Measurements from ENCODE around the gene PCDHA9.
"Not testable (repeated sequence)": the region's sequence is repeated elsewhere in the genome, so short reads cannot be mapped to it uniquely, and the experiment has no call there.

PCDHA9 gene, protein sequence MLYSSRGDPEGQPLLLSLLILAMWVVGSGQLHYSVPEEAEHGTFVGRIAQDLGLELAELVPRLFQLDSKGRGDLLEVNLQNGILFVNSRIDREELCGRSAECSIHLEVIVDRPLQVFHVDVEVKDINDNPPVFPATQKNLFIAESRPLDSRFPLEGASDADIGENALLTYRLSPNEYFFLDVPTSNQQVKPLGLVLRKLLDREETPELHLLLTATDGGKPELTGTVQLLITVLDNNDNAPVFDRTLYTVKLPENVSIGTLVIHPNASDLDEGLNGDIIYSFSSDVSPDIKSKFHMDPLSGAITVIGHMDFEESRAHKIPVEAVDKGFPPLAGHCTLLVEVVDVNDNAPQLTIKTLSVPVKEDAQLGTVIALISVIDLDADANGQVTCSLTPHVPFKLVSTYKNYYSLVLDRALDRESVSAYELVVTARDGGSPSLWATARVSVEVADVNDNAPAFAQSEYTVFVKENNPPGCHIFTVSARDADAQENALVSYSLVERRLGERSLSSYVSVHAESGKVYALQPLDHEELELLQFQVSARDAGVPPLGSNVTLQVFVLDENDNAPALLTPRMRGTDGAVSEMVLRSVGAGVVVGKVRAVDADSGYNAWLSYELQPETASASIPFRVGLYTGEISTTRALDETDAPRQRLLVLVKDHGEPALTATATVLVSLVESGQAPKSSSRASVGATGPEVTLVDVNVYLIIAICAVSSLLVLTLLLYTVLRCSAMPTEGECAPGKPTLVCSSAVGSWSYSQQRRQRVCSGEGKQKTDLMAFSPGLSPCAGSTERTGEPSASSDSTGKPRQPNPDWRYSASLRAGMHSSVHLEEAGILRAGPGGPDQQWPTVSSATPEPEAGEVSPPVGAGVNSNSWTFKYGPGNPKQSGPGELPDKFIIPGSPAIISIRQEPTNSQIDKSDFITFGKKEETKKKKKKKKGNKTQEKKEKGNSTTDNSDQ

DNA sequence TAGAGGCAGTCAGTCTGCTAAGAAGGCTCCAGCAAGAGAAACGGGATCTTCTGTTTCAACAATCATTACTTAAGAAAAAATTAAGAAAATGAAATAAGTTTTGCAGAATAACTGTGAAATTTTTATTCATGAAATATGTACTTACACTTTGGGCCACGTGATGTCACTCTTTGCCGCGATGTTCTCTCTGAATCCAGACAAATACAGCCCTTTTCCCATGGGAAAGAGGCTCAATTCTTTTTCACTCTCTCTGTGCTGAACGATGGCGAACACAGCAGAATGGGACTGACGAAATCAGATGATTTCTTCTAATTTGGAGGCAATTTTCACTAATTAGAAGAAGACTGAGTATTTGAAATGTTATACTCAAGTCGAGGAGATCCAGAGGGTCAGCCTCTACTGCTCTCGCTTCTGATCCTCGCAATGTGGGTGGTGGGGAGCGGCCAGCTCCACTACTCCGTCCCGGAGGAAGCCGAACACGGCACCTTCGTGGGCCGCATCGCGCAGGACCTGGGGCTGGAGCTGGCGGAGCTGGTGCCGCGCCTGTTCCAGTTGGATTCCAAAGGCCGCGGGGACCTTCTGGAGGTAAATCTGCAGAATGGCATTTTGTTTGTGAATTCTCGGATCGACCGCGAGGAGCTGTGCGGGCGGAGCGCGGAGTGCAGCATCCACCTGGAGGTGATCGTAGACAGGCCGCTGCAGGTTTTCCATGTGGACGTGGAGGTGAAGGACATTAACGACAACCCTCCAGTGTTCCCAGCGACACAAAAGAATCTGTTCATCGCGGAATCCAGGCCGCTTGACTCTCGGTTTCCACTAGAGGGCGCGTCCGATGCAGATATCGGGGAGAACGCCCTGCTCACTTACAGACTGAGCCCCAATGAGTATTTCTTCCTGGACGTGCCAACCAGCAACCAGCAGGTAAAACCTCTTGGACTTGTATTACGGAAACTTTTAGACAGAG is at the start of gene PCDHA9:
TSS of gene PCDHA9 (plus strand) at position 244 of the 964 bp plus-strand sequence. CDS start at position 358, 114 bp downstream.
- DNase-seq, result not testable (repeated sequence)

DNA sequence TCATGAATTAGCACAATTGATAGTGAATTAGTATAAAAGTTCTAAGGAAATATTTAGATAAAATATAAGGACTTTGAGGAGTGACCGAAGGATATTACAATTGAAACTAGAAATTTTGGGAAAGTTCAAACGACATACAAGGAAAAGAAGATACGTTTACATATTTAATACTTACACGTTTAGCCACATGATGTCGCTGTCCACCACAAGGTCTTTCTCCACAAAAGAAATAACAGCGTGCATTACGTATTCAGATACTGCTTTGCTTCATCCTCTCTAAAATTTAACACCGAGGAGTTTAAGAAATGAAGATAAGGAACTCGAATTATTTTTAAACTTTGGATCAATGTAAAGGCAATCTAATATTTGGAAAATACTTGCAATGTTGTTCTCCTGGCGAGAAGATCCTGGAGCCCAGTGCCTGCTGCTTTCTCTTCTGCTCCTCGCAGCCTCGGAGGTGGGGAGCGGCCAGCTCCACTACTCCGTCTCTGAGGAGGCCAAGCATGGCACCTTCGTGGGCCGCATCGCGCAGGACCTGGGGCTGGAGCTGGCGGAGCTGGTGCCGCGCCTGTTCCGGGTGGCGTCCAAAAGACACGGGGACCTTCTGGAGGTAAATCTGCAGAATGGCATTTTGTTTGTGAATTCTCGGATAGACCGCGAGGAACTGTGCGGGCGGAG is 47.2 kb upstream of the PCDHA9 start, which contains the start of gene PCDHA3:
TSS of gene PCDHA3 (plus strand) at position 242 of the 678 bp plus-strand sequence.
- DNase-seq, result no peak

DNA sequence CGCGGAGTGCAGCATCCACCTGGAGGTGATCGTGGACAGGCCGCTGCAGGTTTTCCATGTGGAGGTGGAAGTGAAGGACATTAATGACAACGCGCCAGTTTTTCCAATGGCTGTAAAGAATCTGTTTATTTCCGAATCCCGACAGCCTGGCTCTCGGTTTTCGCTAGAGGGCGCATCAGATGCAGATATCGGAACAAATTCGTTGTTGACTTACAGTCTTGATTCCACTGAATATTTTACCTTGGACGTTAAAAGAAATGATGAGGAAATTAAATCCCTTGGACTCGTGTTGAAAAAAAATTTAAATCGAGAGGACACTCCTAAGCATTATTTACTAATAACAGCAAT is 46.7 kb upstream of the PCDHA9 start:
- no peak for DNase-seq

DNA sequence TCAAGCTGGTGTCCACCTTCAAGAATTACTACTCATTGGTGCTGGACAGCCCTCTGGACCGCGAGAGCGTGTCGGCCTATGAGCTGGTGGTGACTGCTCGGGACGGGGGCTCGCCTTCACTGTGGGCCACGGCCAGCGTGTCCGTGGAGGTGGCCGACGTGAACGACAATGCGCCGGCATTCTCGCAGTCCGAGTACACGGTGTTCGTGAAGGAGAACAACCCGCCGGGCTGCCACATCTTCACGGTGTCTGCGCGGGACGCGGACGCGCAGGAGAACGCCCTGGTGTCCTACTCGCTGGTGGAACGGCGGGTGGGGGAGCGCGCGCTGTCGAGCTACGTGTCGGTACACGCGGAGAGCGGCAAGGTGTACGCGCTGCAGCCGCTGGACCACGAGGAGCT is 45.8 kb upstream of the PCDHA9 start:
- not testable (repeated sequence) for DNase-seq

DNA sequence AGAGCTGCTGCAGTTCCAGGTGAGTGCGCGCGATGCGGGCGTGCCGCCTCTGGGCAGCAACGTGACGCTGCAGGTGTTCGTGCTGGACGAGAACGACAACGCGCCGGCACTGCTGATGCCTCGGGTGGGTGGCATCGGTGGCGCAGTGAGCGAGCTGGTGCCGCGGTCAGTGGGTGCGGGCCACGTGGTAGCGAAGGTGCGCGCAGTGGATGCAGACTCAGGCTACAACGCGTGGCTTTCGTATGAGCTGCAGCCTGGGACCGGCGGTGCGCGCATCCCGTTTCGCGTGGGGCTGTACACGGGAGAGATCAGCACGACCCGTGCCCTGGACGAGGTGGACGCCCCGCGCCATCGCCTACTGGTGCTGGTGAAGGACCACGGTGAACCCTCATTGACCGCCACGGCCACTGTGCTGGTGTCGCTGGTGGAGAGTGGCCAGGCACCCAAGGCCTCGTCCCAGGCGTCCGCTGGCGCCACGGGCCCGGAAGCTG is 45.4 kb upstream of the PCDHA9 start:
- DNase-seq, result no peak

DNA sequence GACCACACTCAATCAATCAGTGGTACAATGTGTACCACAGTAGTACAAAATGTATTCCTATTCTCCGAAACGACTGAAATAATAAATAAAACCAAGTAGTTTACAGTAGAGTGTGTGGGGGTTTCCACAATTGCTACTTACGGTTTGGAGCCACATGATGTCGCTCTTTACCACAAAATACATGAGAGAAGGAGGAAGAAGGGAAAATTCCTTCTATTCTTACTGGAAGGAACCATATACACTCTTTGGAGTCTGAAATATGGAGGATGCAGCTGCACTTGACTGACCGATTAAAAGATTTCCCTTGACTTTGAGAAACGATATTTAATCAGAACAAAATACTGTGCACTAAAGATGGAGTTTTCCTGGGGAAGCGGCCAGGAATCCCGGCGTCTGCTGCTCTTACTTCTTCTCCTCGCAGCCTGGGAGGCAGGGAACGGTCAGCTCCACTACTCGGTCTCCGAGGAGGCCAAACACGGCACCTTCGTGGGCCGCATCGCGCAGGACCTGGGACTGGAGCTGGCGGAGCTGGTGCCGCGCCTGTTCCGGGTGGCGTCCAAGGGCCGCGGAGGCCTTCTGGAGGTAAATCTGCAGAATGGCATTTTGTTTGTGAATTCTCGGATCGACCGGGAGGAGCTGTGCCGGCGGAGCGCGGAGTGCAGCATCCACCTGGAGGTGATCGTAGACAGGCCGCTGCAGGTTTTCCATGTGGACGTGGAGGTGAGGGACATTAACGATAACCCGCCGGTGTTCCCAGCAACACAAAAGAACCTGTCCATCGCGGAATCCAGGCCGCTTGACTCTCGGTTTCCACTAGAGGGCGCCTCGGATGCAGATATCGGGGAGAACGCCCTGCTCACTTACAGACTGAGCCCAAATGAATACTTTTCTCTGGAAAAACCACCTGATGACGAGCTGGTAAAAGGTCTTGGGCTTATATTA is 41.1 kb upstream of the PCDHA9 start, which contains the start of gene PCDHA4:
TSS of gene PCDHA4 (plus strand) at position 235 of the 942 bp plus-strand sequence.
- no peak for DNase-seq

DNA sequence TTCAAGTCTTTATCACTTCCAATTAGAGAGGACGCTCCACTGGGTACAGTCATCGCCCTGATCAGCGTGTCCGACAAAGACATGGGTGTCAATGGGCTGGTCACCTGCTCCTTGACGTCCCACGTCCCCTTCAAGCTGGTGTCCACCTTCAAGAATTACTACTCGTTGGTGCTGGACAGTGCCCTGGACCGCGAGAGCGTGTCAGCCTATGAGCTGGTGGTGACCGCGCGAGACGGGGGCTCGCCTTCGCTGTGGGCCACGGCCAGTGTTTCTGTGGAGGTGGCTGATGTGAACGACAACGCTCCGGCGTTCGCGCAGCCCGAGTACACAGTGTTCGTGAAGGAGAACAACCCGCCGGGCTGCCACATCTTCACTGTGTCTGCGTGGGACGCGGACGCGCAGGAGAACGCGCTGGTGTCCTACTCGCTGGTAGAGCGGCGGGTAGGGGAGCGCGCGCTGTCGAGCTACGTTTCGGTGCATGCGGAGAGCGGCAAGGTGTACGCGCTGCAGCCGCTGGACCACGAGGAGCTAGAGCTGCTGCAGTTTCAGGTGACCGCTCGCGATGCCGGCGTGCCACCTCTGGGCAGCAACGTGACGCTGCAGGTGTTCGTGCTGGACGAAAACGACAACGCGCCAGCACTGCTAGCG is 39.8 kb upstream of the PCDHA9 start:
- not testable (repeated sequence) for DNase-seq

DNA sequence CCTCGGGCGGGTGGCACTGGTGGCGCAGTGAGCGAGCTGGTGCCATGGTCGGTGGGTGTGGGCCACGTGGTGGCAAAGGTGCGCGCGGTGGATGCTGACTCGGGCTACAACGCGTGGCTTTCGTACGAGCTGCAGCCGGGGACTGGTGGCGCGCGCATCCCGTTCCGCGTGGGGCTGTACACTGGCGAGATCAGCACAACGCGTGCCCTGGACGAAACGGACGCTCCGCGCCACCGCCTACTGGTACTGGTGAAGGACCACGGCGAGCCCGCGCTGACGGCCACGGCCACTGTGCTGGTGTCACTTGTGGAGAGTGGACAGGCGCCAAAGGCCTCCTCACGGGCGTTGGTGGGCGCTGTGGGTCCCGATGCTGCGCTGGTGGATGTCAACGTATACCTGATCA is 39.3 kb upstream of the PCDHA9 start:
- DNase-seq, result no peak

DNA sequence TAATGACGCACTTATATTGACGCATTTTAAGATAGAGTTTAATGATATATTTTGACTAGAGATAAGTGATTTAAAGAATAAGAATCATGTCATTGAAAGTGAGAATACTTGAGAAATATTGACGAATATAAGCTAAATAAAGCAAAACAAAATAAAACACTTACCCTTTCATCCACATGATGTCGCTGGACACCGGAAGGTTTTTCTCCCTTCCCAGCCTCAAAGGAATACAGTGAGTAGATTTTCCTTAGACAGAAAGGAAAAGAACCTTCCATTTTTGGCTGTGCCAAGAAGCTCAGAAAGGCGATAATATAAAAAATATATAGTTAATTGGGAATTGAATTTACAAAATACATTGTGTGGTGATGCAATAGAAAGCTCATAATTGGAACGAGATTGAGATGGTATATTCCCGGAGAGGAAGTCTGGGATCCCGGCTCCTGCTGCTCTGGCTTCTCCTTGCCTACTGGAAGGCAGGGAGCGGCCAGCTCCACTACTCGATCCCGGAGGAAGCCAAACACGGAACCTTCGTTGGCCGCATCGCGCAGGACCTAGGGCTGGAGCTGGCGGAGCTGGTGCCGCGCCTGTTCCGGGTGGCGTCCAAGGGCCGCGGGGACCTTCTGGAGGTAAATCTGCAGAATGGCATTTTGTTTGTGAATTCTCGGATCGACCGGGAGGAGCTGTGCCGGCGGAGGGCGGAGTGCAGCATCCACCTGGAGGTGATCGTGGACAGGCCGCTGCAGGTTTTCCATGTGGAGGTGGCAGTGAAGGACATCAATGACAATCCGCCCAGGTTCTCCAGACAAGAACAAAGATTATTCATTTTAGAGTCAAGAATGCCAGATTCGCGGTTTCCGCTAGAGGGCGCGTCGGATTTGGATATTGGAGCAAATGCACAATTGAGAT is 26.6 kb upstream of the PCDHA9 start, which contains the start of gene PCDHA5:
TSS of gene PCDHA5 (plus strand) at position 239 of the 906 bp plus-strand sequence.
- DNase-seq, result no peak

DNA sequence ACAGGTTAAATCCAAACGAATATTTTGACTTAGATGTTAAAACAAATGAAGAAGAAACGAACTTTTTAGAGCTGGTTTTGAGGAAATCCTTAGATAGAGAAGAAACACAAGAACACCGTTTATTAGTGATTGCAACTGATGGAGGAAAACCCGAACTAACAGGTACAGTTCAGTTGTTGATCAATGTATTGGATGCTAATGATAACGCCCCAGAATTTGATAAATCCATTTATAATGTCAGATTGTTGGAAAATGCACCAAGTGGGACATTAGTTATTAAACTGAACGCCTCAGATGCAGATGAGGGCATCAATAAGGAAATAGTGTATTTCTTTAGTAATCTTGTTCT is 25.9 kb upstream of the PCDHA9 start:
- no peak for DNase-seq

DNA sequence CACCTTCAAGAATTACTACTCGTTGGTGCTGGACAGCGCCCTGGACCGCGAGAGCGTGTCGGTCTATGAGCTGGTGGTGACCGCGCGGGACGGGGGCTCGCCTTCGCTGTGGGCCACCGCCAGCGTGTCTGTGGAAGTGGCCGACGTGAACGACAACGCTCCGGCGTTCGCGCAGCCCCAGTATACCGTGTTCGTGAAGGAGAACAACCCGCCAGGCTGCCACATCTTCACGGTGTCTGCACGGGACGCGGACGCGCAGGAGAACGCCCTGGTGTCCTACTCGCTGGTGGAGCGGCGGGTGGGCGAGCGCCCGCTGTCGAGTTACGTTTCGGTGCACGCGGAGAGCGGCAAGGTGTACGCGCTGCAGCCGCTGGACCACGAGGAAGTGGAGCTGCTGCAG is 25.2 kb upstream of the PCDHA9 start:
- not testable (repeated sequence) for DNase-seq

DNA sequence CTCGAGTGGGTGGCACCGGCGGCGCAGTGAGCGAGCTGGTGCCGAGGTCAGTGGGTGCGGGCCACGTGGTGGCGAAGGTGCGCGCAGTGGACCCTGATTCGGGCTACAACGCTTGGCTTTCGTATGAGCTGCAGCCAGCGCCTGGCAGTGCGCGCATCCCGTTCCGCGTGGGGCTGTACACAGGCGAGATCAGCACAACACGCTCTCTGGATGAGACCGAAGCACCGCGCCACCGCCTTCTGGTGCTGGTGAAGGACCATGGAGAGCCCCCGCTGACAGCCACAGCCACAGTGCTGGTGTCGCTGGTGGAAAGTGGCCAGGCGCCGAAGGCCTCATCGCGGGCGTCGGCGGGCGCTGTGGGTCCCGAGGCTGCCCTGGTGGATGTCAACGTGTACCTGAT is 24.7 kb upstream of the PCDHA9 start:
- DNase-seq, result no peak

DNA sequence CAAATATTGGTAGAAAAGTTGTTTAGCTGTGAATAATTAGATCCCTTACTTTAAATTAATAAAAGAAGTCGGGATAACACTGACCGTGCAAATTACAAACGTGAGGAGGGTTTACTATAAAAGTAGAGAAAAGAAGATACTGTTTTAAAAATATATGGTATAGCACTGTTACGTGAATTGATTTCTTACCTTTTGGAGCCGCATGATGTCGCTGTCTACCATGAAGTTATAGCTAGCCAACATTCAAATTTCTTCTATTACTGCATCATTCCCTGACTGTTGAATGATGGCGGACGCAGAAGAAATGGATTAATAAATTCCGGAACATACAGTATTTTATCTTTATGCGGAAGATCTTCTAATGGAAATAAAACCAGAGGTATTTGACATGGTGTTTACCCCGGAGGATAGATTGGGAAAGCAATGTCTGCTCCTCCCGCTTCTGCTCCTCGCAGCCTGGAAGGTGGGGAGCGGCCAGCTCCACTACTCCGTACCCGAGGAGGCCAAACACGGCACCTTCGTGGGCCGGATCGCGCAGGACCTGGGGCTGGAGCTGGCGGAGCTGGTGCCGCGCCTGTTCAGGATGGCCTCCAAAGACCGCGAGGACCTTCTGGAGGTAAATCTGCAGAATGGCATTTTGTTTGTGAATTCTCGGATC is 20.3 kb upstream of the PCDHA9 start, which contains the start of gene PCDHA6:
TSS of gene PCDHA6 (plus strand) at position 257 of the 658 bp plus-strand sequence. CDS start at position 389, 132 bp downstream.
- no peak for DNase-seq

DNA sequence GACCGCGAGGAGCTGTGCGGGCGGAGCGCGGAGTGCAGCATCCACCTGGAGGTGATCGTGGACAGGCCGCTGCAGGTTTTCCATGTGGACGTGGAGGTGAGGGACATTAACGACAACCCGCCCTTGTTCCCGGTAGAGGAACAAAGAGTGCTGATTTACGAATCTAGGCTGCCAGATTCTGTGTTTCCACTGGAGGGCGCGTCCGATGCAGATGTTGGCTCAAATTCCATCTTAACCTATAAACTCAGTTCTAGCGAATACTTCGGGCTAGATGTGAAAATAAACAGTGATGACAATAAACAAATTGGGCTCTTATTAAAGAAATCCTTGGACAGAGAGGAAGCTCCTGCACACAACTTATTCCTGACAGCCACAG is 19.8 kb upstream of the PCDHA9 start:
- no peak for DNase-seq

DNA sequence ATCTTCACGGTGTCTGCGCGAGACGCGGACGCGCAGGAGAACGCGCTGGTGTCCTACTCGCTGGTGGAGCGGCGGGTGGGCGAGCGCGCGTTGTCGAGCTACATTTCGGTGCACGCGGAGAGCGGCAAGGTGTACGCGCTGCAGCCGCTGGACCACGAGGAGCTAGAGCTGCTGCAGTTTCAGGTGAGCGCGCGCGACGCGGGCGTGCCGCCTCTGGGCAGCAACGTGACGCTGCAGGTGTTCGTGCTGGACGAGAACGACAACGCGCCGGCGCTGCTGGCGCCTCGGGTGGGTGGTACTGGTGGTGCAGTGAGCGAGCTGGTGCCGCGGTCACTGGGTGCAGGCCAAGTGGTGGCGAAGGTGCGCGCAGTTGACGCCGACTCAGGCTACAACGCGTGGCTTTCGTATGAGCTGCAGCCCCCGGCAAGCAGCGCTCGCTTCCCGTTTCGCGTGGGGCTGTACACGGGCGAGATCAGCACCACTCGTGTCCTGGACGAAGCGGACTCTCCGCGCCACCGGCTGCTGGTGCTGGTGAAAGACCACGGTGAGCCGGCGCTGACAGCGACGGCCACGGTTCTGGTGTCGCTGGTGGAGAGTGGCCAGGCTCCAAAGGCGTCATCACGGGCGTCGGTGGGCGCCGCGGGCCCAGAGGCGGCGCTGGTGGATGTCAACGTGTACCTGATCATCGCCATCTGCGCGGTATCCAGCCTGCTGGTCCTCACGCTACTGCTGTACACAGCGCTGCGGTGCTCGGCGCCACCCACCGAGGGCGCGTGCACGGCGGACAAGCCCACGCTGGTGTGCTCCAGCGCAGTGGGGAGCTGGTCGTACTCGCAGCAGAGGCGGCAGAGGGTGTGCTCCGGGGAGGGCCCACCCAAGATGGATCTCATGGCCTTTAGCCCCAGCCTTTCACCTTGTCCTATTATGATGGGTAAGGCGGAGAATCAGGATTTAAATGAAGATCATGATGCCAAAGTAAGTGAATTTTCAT is 18.4 kb upstream of the PCDHA9 start:
- DNase-seq, result not testable (repeated sequence)

DNA sequence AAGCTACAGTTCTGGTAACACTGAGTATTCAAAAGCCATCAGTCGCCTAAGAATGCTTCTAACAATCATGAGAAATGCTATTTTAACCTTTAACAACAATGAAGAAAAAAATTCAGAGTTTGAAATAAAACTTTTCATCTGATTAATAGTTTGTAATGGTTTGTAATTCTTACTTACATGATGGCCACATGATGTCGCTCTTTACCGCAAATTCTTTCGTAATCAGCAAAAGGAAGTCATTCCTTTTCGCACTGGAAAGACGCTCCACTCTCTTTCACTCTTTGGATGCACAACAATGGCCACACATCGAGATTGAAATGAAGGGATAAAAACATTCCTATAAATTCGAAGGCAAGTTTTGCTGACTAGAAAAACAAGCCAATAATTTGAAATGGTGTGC is 14.2 kb upstream of the PCDHA9 start, which contains the start of gene PCDHA7:
TSS of gene PCDHA7 (plus strand) at position 277 of the 400 bp plus-strand sequence. CDS start at position 392, 115 bp downstream.
- no peak for DNase-seq
